NK-92 treated with Interleukin-12 subunit alpha and Interleukin-12 subunit beta, amount 100 ng/mL, for 24 hours (cell line): ENCODE measurements around the gene SPCS2.

Source experiments
- DNase-seq: peaks from one replicate; lab custom pipeline; 2025; lab: John Stamatoyannopoulos, UW

Gene SPCS2

DNA sequence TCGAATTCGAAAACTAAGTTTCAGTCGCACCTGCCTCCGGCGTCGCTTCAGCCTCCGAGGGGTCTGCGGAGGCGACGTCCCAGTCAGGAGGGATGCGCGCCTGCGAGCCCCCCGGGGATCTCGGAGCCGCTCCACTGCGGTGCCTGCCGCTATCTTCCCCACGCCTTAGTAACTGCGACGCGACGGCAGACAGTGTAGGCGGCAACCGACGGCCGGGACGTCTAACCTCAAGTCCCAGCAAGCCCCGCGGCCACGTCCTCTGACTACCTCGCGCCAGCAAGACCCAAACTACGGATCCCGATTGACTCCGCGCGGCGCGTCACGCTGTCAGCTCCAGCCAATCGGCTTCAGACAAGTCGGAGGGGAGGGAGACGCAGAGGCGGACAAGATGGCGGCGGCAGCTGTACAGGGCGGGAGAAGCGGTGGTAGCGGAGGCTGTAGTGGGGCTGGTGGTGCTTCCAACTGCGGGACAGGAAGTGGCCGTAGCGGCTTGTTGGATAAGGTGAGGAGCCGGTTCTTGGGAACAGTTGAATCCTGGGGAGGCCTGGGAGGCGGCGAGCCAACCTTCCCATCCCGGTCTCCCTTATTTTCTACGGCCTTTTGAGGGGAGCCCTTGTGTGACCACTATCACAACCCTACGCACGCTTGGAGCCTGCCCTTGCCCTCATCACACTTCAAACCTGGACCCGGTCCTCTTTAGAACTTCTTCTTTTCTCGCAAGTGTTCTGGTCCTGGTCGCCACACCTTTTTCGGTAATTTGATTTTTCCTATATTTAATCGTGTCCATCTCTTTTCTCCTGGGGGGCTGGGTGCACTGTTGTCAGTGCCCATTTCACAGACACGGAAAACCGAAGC, at the start of gene SPCS2, which contains the start of gene XRRA1:
Gene SPCS2, plus strand, starts transcription at position 369 of the 855 bp plus-strand sequence. Its CDS starts 20 bp downstream, at position 389.
Gene XRRA1, minus strand, starts transcription at position 194 of the 855 bp plus-strand sequence. CDS start 8,213 bp downstream, outside the sequence.
- DNase-seq: peak; percentile 98

DNA sequence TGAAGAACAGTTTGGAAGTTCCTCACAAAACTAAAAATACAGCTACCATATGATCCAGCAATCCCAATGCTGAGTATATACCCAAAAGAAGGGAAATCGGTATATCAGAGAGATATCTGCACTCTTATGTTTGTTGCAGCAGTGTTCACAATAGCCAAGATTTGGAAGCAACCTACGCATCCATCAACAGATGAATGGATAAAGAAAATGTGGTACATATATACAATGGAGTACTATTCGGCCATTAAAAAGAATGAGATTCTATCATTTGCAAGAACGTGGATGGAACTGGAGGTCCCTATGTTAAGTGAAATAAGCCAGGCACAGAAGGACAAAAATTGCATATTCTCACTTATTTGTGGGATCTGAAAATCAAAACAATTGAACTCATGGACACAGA, 46.7 kb upstream of the SPCS2 start:
- DNase-seq: no peak

DNA sequence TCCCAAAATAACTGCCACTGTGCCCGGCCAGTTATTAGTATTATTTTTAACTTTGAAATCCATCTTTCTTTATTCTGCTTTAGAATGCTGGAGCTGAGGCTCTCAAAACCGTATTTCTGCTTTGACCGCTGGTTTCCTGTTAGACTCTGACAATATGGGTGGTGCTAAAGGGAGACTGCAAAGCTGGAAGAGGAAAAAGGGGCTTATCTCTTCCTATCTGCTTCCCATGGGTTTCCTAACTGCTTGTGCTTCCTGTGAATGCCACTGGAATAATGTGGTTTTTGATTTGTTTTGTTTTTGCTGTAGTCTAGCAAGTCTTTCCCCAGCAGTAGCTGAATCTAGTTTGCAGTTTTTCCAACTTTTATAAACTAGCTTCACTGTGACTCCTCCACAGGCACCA, 43.7 kb upstream of the SPCS2 start:
- DNase-seq: no peak

DNA sequence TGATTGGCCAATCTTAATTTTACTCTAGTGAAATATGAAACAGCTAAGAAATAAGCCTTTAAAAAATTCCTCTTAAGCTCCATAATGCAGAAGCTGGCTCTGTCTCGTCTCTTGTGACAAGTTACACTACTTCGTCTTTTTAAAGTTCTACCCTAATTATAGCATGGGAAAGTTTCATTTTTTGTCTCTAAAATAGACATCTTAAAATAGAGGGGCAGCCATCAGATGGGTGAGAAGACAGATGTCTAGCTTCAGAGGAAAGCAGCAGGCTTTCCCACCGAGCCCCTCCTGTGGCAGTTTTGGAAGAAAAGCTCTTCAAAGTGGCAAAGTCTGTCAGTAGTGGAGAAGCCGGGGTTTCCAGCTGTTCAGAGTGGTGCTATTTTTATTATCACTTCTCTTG, 39.7 kb upstream of the SPCS2 start:
- DNase-seq: no peak

DNA sequence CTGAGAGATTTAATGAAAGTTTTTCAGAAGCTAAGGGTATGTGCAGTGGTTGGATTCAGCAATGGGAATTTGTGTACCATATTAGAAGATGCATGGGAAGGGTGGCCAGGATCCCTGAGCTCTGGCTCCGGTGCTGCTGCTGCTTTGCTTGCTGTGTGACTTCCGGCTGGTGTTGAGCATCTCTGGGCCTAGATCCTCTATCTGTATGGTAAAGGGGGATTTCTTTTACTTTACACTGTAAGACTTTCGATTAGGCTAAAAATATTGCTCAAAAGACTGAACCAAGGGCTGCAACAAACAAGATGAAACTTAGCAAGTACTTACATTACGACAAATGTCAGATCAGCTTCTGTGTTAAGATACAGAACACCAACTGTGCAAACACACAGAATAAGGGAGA, 39.3 kb upstream of the SPCS2 start:
- DNase-seq: no peak

DNA sequence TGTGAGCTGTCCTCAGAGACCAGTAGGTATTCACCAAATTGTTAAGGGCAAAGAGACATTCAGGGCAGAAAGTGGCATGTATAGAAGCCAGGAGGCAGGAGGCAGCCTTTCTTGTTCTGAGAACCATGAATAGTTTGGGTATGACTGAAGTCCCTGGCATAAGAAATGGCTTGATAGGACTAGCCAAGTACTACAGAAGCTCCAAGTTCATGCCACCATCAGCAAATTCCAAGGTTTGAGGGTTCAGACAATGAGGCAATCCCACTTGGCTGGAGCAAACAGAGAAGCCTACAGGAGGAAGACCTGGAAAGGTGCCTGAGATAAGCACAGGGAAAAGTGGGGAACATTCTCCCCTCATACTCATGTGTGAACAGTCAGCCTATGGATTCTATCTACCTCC, 25.9 kb upstream of the SPCS2 start:
- no peak for DNase-seq

DNA sequence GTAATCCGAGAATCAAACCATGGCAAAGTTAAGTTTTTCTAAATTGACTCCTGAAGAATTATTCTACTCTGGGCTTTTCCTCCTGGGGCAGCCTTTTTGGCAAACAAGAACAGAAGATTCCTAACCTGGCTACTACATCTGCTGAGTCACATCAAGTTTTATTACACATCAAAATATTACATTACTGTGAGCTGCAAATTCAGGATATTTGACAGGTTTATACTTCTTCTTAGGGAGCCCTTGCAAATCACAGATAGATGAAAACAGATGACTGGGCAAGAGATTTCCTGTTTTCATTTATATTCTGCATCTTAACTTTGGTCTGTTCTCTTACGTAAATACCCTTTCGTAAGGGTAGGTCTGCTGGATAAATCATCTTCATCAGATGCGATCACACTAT, 23.8 kb upstream of the SPCS2 start:
- no peak for DNase-seq

DNA sequence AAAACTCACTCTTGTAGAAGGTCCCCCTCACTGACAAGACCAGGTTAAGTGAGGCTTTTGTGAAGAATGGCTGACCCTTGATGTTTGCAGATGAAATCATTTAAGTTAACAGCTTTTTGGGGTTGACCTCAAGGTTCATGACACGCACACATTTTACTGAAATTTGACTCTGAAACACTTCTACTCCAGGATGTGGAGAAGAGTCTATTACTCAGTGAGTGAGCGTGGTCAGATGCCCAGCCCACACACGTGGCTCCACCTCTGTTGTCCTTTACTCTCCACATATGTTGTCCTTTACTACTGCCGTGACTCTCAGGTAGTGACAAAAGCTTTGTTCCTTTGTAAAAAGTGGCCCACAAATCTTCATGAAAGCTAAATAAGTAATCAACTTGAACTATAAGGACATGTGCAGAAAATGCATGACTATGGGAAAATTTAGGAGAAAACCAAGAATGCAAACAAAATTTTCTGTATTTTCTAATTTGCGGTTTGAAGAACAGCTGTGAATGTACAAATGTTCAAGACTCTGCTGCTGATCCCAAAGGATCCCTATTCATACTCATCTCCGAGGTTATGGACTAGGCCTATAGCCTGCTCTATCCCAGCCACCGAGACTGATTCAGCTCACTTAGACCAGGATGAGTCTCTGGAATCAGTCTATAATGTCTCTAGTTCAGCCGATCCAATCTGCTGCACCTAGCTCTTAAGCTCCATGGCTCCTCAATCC, 22.6 kb upstream of the SPCS2 start:
- DNase-seq: peak; percentile 60

DNA sequence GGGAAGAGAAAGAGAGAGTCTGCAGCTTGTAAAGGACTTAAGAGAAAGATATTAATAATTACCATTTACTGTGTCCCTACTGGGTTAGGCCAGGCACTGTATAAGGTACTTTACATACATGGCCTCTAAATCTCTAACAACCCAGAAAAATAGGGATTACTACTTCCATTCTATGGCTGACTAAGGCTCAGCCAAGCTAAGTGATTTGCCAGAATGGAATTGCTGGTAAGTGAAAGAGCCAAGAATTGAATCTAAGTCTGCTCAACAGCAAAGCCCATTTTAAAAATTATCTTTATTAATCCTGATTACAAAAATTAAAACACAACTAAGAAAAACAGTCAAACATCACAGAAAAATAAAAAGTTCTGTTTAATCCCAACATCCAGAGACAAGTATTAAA, 21.6 kb upstream of the SPCS2 start:
- no peak for DNase-seq

DNA sequence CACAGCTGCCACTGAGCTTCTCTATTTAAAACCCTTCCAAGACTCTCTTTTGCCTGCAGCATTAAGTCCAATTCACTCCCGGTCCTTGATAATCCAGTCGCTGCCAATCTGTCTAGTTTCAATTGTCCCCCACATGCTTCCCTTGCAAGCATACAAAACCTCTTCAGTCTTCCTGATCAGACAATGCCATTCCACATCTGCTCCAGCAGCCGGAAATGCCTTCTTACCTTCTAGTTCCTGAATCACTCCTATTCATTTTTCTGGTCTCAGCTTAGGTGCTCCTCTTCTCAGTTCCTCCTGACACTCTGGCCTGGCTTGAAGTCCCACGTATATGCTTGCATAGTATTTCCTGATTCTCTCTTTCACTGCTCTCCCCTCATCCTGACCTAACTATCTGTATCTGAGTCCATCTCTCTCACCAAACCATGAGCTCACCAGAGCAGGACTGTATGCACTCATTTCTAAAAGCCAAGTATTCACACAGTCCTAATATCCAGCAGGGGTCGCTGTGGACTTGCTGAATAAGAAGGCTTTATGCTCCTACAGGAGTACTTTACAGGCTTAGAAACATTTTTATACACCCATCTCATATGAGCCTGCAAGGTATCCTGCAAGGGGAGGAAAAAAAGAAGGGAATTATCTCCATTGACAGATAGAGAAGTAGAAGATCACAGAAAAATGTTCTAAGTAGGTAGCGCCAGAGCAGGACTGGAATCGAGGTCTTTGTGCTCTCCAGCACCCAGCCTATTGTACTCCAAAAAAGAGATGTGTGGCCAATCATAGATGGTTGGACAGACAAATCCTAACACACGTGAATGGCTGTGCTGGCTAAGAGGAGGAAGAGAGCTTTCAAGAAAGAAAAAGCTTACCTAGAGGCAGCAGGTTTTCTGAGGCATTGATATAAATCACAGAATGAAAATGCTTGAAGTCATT, 19.4 kb upstream of the SPCS2 start:
- peak; percentile 51 for DNase-seq

DNA sequence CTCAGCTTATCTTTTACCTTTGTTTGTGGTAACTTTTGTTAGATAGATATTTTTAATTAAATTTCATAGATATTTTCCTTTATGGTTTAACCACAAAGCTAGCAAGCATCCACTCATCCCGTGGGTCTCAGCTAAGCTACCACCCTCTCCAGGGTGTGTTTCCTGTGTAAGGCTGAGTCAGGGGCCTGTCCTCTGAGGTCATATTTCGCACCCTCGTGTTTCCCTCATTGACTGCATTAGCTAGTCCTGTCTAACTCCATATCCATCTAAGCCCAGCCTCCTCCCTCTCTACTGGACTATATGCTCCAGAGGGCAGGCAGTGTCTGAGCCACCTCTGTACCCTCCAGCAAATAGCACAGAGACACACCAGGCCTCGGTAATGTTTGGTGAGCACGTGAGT, 16.9 kb upstream of the SPCS2 start:
- peak; percentile 74 for DNase-seq

DNA sequence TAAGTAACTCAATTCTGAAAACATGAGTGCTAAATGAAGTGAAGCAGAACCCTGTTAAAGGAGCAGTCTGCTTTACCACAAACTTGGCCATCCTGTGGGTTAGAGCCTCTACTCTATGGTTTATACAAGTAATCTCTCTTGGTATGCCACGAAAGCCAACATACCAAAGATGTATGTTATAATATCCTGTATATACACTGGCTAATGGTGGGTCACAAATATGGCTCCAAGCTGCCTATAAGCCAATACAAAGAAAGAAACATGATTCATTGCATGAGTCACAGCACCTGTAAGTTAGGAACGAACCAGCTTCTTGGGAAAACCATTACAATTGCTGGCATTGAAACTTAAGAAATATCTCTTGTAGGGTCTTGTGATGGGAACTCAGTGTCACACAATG, 16.3 kb upstream of the SPCS2 start:
- peak; percentile 39 for DNase-seq

DNA sequence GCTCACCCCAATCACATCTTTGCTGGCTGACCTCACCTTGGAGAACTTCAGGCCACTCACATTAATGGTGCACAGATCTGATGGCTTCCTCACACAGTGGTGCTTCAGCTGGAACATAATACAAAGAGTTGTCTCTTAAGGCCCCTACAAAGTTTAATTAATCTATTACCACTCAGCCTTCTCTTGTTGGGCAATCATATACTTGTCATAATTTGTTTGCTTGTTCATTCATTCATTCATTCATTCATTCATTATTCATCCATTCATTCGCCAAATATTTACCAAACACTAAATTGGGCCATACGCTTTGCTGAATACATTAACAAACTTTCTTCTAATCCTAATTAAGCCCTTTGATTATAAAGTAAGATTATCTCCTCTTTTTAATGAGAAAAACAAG, 15.3 kb upstream of the SPCS2 start:
- DNase-seq: no peak

DNA sequence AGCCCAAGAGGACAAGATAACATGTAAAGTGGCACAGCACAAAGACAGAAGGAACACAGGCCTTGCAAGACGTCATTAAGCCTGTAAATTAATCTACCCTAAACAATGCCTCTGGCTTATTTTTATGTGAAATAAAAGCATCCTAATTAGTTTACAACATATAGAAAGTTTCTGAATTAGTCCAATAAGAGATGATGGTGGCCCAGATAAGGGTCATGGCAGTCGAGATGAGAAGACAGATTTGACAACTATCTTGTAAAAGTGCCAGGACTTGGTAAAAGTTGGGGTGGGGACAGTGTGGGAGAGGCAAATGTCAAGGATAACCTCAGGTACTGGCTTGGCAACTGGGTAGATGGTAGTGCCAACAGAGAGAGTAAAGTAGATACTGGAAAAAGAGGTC, 13.8 kb upstream of the SPCS2 start:
- DNase-seq: no peak

DNA sequence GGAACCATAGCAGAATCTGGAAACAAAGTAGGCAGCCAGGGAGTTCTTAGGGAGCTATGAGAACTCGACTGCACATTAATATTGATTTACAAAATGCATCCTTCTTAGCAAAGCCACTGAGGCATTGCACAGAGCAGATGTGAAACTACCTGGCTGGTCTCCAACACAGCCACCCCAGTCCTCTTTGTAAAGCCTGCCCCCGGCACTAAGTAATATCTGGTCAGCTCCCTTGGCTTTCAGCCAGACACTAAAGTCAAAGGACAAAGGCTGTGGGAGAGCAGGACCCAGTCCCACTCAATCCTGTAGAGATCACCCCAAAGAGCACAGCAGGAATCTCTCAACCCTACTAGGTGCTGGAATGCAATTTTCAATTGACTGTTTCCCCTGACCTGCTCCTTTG, 13.0 kb upstream of the SPCS2 start:
- DNase-seq: no peak

DNA sequence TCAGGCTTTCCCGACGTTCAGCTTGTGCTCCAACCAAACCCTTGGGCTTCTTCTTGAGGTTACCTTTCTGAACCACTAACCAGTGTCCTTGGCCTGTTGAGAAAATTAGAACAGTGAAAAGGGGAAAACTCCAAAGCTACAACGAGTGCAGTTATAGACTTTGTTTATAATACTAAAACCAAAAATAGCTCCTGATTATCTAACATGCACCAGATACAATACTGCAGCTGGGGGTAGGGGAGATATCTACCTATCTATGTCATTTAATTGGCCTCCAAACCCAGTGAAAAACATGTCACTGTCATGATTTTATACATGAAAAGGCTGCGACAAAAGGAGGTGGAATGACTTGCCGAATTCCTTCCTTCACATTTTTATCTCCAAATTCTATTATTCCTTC, 12.1 kb upstream of the SPCS2 start:
- DNase-seq: no peak

DNA sequence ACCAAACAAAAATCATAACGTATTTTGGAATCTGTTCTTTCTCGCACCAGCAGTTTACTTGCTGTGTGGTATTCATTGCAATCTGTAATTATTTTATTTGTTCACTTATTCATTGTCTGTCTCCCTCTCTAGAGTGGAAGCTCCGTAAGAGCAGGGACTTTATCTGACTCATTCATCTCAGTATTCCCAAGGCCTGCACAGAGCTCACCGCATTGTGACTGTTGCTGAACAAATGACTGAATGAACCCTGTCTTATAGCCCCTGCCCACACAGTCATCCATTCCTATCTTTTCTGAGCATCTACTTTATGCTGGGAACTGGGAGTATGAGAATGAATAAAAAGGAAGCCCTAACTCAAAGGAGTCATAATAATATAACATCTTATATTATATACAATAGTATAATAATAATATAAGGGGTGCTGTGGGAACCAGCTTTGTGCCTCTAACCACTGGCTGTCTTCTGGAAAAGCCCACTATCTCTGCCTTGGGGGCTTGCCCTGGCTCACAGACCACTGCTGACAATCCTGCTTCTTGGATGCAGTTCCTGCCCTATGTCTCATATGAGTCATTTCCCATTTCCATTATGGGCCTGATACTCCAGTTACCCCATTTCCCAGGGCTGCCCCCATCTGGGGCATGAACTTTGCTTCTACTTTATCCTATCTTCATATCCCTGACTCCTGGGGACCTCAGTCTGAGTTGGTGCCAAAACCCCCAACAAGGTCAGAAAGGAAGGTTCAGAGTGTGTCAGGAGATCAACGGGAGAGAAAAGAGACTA, 11.2 kb upstream of the SPCS2 start:
- DNase-seq: no peak

DNA sequence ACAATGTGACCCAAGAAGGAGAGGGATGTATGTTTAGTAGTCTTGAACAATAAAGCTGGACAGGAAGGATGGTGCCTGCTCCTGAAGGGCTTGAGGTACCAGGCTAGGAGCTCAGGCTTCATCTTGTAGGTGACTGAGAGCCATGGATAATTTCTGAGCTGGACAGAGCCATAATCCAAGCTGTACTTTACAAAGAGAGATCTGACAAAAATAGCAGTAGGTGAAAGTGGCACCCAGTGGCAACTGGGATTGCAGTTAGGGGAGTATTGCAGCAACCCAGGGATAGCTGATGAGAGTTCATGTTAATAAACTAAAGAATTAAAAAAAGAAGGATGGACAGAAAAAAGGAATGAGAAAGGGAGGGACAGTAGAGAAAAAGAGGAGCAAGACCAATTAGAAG, 7.6 kb upstream of the SPCS2 start:
- no peak for DNase-seq

DNA sequence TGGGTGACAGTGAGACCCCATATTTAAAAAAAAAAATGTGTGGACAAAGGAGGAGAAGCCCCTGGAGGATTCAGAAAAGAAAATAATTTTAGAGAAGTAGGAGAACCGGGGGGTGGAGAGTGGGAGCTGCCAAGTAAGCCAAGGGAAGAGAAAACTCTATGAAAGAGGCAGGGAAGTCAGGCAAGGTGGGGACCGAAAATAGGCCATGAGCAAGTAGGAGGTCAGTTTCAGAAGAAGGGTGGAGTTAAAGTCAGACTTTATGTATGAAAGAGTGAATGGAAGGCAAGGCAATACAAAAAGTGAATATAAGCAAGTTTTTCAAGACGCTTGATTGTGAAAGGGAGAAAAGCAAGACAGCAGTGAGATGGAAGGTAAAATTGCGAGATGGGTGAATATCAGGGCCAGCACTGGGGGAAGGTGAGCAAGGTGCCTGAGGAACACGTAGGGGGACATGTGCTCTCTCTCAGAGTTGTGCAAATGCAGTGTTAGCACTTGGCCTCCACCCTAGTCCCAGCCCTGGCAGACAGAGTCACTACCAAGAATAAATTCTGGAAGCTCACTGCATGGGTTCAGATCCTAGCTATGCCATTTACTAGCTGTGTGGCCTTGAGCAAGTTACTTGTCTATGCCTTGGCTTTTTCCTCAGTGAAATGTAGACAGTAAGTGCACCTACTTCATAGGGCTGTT, 6.8 kb upstream of the SPCS2 start:
- no peak for DNase-seq

DNA sequence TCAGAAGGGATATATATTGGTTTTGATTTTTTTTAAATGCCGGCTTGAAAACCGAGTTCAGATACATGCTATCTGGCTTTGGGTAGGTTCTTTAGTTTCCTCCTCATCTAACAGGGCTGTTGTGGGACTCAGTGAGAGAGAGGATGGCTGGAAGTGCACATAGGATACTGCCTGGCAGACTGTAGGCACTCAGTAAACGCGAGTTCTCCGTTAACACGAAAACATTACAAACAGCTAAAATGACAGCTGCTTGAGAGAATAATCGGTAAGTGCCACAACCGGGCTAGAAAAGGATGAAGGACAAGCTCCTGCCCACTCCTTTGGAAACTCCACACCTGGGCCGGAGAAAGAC, 544 bp upstream of the SPCS2 start:
- DNase-seq: no peak

DNA sequence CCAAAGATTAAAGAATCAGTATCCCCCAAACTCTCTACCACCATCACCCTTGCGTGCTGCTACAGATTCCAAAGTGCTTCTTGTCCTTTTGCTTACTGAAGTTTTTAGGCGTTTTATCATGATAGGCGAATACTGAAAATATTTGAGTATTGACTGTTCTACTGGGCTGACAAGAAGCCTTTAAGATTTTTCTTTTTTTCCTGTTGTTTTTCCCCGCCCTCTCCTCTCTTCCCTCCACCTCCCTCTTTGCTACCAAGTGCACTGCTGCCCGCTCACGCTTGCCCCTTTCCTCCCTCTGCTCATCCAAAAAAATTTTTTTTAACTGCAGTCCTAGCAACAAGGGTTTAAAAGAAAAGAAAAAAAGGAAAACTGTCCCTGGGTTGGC, 679 bp downstream of the SPCS2 start:
- no peak for DNase-seq
